ENCODE measurements around the gene AP2A1. TPM values are rescaled to one million over a fixed set of nuclear protein-coding genes. Genes with fewer than 3 reads are reported as not detected.

Gene AP2A1
- total RNA-seq, 1 donor from 2014 or later, result 65.5 TPM

- DNase-seq, result no peak
- Histone ChIP-seq H3K4me1 (peaks cover 15% of the 10 kb centered on the region), H3K36me3 (peaks cover 76% of the 10 kb centered on the region), H3K4me3 (no peak overlapping the region), H3K9me3 (replicated peaks) (no peaks in the 10 kb centered on the region), H3K27ac (replicated peaks) (no peak overlapping the region), H3K27me3 (ENCODE audit: low read depth) (no peaks in the 10 kb centered on the region)
- TF ChIP-seq CTCF (IDR thresholded peaks at IDR 0.05; ENCODE audit: borderline replicate concordance), result no peak
- intact Hi-C loops (cut with micrococcal nuclease), result no loop called here
These were observed 20.9 kb downstream of the AP2A1 start for GRCh38 chr19:49787746-49788145.

DNA sequence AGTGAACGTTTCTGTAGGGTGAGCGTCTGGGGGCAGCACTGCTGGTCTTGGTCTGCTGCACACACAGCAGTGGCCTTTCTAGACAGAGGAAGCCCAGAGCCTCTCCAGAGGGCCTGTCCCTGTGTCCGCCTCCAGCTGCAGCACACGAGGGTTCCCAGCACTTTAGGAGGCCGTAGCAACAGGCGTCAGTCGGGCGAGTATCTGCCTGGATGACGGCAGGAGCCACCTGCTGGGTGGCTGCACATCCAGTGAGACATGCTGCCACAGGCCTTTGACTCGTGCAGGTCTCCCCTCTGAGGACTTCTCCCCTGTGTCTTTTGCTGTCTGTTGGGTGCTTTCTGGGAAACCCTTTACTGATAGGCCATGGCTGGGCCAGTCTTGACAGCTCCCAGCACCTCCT is 22.1 kb downstream of the AP2A1 start:
- no peaks in the 10 kb centered on the region for H3K27me3 ChIP-seq (ENCODE audit: low read depth)

DNA sequence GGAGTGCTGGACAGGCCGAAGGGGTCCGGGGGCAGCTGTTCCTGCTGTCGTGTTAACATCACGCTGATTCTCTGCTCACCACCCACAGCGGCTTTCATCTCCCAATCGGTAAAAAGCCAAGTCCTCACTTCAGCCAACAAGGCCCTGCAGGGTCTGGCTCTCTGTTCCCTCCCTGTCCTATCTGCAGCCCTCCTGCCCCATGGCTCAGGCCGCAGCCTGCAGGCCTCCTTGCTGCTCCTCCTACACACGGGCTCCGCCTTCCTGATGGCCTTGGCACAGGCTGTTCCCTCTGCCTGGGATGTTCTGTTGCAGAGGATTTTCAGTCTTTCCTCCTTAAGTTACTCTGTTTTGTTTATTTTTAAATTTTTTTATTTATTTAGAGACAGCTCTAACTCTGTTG is 24.1 kb downstream of the AP2A1 start:
- no peak for TF ChIP-seq CTCF (IDR thresholded peaks at IDR 0.05; ENCODE audit: borderline replicate concordance)
- Histone ChIP-seq H3K27ac (replicated peaks) (peak overlapping the region; percentile 42), H3K36me3 (peaks cover 76% of the 10 kb centered on the region), H3K27me3 (ENCODE audit: low read depth) (no peaks in the 10 kb centered on the region), H3K4me1 (peaks cover 15% of the 10 kb centered on the region), H3K4me3 (no peak overlapping the region), H3K9me3 (replicated peaks) (no peaks in the 10 kb centered on the region)
- intact Hi-C loops (cut with micrococcal nuclease), result no loop called here
- DNase-seq, result peak; percentile 47

More for the DNA sequence above, 22.1 kb downstream of the AP2A1 start:
- Histone ChIP-seq H3K4me3 (no peak overlapping the region), H3K27ac (replicated peaks) (no peak overlapping the region), H3K36me3 (peaks cover 76% of the 10 kb centered on the region), H3K4me1 (peaks cover 15% of the 10 kb centered on the region), H3K9me3 (replicated peaks) (no peaks in the 10 kb centered on the region)
- no peak for DNase-seq
- no peak for TF ChIP-seq CTCF (IDR thresholded peaks at IDR 0.05; ENCODE audit: borderline replicate concordance)
- intact Hi-C loops (cut with micrococcal nuclease), result no loop called here

DNA sequence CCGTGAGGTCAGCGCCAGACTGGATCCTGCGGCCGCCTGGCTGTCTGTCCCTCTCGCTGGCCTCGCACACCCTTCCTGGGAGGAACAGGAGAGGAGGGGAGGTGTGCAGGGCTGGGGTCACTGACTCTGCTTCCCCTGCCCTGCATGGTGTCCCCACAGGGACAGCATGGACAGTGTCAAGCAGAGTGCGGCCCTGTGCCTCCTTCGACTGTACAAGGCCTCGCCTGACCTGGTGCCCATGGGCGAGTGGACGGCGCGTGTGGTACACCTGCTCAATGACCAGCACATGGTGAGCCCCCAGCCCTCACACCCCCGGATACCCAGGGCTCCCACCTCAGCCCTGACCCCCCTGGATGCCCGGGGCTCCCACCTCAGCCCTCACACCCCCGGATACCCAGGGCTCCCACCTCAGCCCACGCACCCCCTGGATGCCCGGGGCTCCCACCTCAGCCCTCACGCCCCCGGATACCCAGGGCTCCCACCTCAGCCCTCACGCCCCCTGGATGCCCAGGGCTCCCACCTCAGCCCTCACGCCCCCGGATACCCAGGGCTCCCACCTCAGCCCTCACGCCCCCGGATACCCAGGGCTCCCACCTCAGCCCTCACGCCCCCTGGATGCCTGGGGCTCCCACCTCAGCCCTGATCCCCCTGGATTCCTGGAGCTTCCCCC is 25.1 kb downstream of the AP2A1 start:
- intact Hi-C loops (cut with micrococcal nuclease), result no loop called here
- no peak for DNase-seq
- no peak for TF ChIP-seq CTCF (IDR thresholded peaks at IDR 0.05; ENCODE audit: borderline replicate concordance)
- Histone ChIP-seq H3K36me3 (peaks cover 81% of the 10 kb centered on the region), H3K27me3 (ENCODE audit: low read depth) (no peaks in the 10 kb centered on the region), H3K4me1 (peaks cover 15% of the 10 kb centered on the region), H3K4me3 (no peak overlapping the region), H3K27ac (replicated peaks) (no peak overlapping the region), H3K9me3 (replicated peaks) (no peaks in the 10 kb centered on the region)

- no peak for DNase-seq
- Histone ChIP-seq H3K27me3 (ENCODE audit: low read depth) (no peaks in the 10 kb centered on the region), H3K4me1 (peaks cover 15% of the 10 kb centered on the region), H3K4me3 (no peak overlapping the region), H3K27ac (replicated peaks) (no peak overlapping the region), H3K9me3 (replicated peaks) (no peaks in the 10 kb centered on the region), H3K36me3 (peaks cover 88% of the 10 kb centered on the region)
- TF ChIP-seq CTCF (IDR thresholded peaks at IDR 0.05; ENCODE audit: borderline replicate concordance), result no peak
- intact Hi-C loops (cut with micrococcal nuclease), result no loop called here
These were observed 26.2 kb downstream of the AP2A1 start for GRCh38 chr19:49792829-49793560.

Data from left ventricle myocardium inferior (tissue), 1 donor.